ENCODE measurements around the gene ORC6. TPM values are rescaled to one million over a fixed set of nuclear protein-coding genes. Genes with fewer than 3 reads are reported as not detected.
A peak's percentile ranks its signal among the peaks of the same experiment; 100 is the strongest.

The ORC6 gene
- total and polyA plus RNA-seq, 3 experiments from 2014 or later = 1.3 to 56.9 (median 56.6) TPM

- H3K4me1 ChIP-seq (ENCODE audit: insufficient read depth, low read length) = no peaks in the 10 kb centered on the region
- Mint-ChIP-seq H3K36me3 (peaks cover 0 to 5% (median 0%) of the 10 kb centered on the region in 3 donors), H3K27ac (no peak overlapping the region), H3K27me3 (peaks cover 0 to 8% of the 10 kb centered on the region in 2 donors), H3K4me3 (no peak overlapping the region), H3K9me3 (peaks cover 0 to 6% (median 5%) of the 10 kb centered on the region in 5 donors), H3K4me1 (no peaks in the 10 kb centered on the region)
- no peaks in the 10 kb centered on the region for H3K36me3 ChIP-seq (ENCODE audit: insufficient read depth, low read length)
- no peak overlapping the region for H3K4me3 ChIP-seq (ENCODE audit: low read length)
- H3K9me3 ChIP-seq (ENCODE audit: low read length) = no peaks in the 10 kb centered on the region
- POLR2A ChIA-PET = no interaction called here
- no peak overlapping the region for H3K27ac ChIP-seq (ENCODE audit: low read depth, low read length)
- no peak for DNase-seq
- no peaks in the 10 kb centered on the region for H3K27me3 ChIP-seq (ENCODE audit: insufficient read depth, low read length, poor library complexity, severe bottlenecking)
- CTCF ChIA-PET = no interaction called here
Observed at GRCh38 chr16:46730126-46730525, 40.7 kb downstream of the ORC6 start.

- ChIA-PET POLR2A (no interaction called here), CTCF (no interaction called here)
- no peaks in the 10 kb centered on the region for H3K4me1 Mint-ChIP-seq
- Histone ChIP-seq H3K27ac (ENCODE audit: low read depth, low read length) (no peak overlapping the region), H3K9me3 (ENCODE audit: low read length) (no peaks in the 10 kb centered on the region), H3K27me3 (ENCODE audit: insufficient read depth, low read length, poor library complexity, severe bottlenecking) (no peaks in the 10 kb centered on the region), H3K36me3 (ENCODE audit: insufficient read depth, low read length) (no peaks in the 10 kb centered on the region), H3K4me1 (ENCODE audit: insufficient read depth, low read length) (no peaks in the 10 kb centered on the region), H3K4me3 (ENCODE audit: low read length) (no peak overlapping the region)
- H3K4me3 Mint-ChIP-seq = no peak overlapping the region
- H3K36me3 Mint-ChIP-seq = peaks cover 0 to under 1% (median 0%) of the 10 kb centered on the region in 3 donors
- peaks cover 0 to 8% of the 10 kb centered on the region in 2 donors for H3K27me3 Mint-ChIP-seq
- H3K27ac Mint-ChIP-seq = peak overlapping the region in 1 of 8 donors; percentile 8
- no peak for DNase-seq
- peaks cover 0 to 2% (median under 1%) of the 10 kb centered on the region in 5 donors for H3K9me3 Mint-ChIP-seq
Observed at GRCh38 chr16:46730801-46731690, 41.6 kb downstream of the ORC6 start.

GRCh38 chr16:46731691-46732555 is 42.5 kb downstream of the ORC6 start:
- Histone ChIP-seq H3K36me3 (ENCODE audit: insufficient read depth, low read length) (no peaks in the 10 kb centered on the region), H3K9me3 (ENCODE audit: low read length) (no peaks in the 10 kb centered on the region), H3K4me3 (ENCODE audit: low read length) (no peak overlapping the region), H3K4me1 (ENCODE audit: insufficient read depth, low read length) (no peaks in the 10 kb centered on the region), H3K27me3 (ENCODE audit: insufficient read depth, low read length, poor library complexity, severe bottlenecking) (no peaks in the 10 kb centered on the region), H3K27ac (ENCODE audit: low read depth, low read length) (no peak overlapping the region)
- ChIA-PET POLR2A (no interaction called here), CTCF (no interaction called here)
- H3K4me3 Mint-ChIP-seq = no peak overlapping the region
- no peaks in the 10 kb centered on the region for H3K9me3 Mint-ChIP-seq
- H3K27me3 Mint-ChIP-seq = peaks cover 0 to 8% of the 10 kb centered on the region in 2 donors
- H3K36me3 Mint-ChIP-seq = no peaks in the 10 kb centered on the region
- H3K27ac Mint-ChIP-seq = no peak overlapping the region
- DNase-seq = no peak
- H3K4me1 Mint-ChIP-seq = no peaks in the 10 kb centered on the region

GRCh38 chr16:46732561-46732960 is 43.1 kb downstream of the ORC6 start:
- H3K4me3 Mint-ChIP-seq = no peak overlapping the region
- no peak overlapping the region for H3K27ac Mint-ChIP-seq
- no peak overlapping the region for H3K4me3 ChIP-seq (ENCODE audit: low read length)
- POLR2A ChIA-PET = no interaction called here
- H3K36me3 Mint-ChIP-seq = no peaks in the 10 kb centered on the region
- H3K27me3 ChIP-seq (ENCODE audit: insufficient read depth, low read length, poor library complexity, severe bottlenecking) = no peaks in the 10 kb centered on the region
- CTCF ChIA-PET = interaction anchor here (1.2 kb wide), 1 partner anchor 9 kb away, joined by 6 read pairs; no protein-coding TSS in a partner anchor
- H3K4me1 Mint-ChIP-seq = no peaks in the 10 kb centered on the region
- peaks cover 0 to 8% of the 10 kb centered on the region in 2 donors for H3K27me3 Mint-ChIP-seq
- no peak overlapping the region for H3K27ac ChIP-seq (ENCODE audit: low read depth, low read length)
- no peak for DNase-seq
- H3K36me3 ChIP-seq (ENCODE audit: insufficient read depth, low read length) = no peaks in the 10 kb centered on the region
- H3K9me3 Mint-ChIP-seq = no peaks in the 10 kb centered on the region
- H3K9me3 ChIP-seq (ENCODE audit: low read length) = no peaks in the 10 kb centered on the region
- no peaks in the 10 kb centered on the region for H3K4me1 ChIP-seq (ENCODE audit: insufficient read depth, low read length)

GRCh38 chr16:46733319-46733830 is 43.9 kb downstream of the ORC6 start:
- H3K9me3 Mint-ChIP-seq = no peaks in the 10 kb centered on the region
- H3K27ac Mint-ChIP-seq = no peak overlapping the region
- Histone ChIP-seq H3K4me3 (ENCODE audit: low read length) (no peak overlapping the region), H3K9me3 (ENCODE audit: low read length) (no peaks in the 10 kb centered on the region), H3K36me3 (ENCODE audit: insufficient read depth, low read length) (no peaks in the 10 kb centered on the region), H3K4me1 (ENCODE audit: insufficient read depth, low read length) (no peaks in the 10 kb centered on the region), H3K27me3 (ENCODE audit: insufficient read depth, low read length, poor library complexity, severe bottlenecking) (no peaks in the 10 kb centered on the region), H3K27ac (ENCODE audit: low read depth, low read length) (no peak overlapping the region)
- POLR2A ChIA-PET = no interaction called here
- no peak for DNase-seq
- no peaks in the 10 kb centered on the region for H3K36me3 Mint-ChIP-seq
- CTCF ChIA-PET = interaction anchor here (1.2 kb wide), 1 partner anchor 8 kb away, joined by 6 read pairs; no protein-coding TSS in a partner anchor
- H3K4me3 Mint-ChIP-seq = no peak overlapping the region
- peaks cover 0 to 8% of the 10 kb centered on the region in 2 donors for H3K27me3 Mint-ChIP-seq
- no peaks in the 10 kb centered on the region for H3K4me1 Mint-ChIP-seq

GRCh38 chr16:46736695-46737094 is 47.2 kb downstream of the ORC6 start:
- Mint-ChIP-seq H3K27me3 (no peaks in the 10 kb centered on the region), H3K27ac (no peak overlapping the region), H3K36me3 (no peaks in the 10 kb centered on the region), H3K9me3 (no peaks in the 10 kb centered on the region), H3K4me3 (no peak overlapping the region), H3K4me1 (no peaks in the 10 kb centered on the region)
- Histone ChIP-seq H3K27ac (ENCODE audit: low read depth, low read length) (no peak overlapping the region), H3K27me3 (ENCODE audit: insufficient read depth, low read length, poor library complexity, severe bottlenecking) (no peaks in the 10 kb centered on the region), H3K4me1 (ENCODE audit: insufficient read depth, low read length) (no peaks in the 10 kb centered on the region), H3K36me3 (ENCODE audit: insufficient read depth, low read length) (no peaks in the 10 kb centered on the region), H3K9me3 (ENCODE audit: low read length) (no peaks in the 10 kb centered on the region), H3K4me3 (ENCODE audit: low read length) (no peak overlapping the region)
- DNase-seq = no peak
- ChIA-PET CTCF (no interaction called here), POLR2A (no interaction called here)

- ChIA-PET POLR2A (no interaction called here), CTCF (no interaction called here)
- no peak overlapping the region for H3K4me3 ChIP-seq (ENCODE audit: low read length)
Observed at GRCh38 chr16:46737621-46738214, 48.3 kb downstream of the ORC6 start.

More at GRCh38 chr16:46737621-46738214, 48.3 kb downstream of the ORC6 start:
- no peaks in the 10 kb centered on the region for H3K27me3 ChIP-seq (ENCODE audit: insufficient read depth, low read length, poor library complexity, severe bottlenecking)
- no peaks in the 10 kb centered on the region for H3K9me3 ChIP-seq (ENCODE audit: low read length)
- Mint-ChIP-seq H3K9me3 (no peaks in the 10 kb centered on the region), H3K27me3 (no peaks in the 10 kb centered on the region), H3K36me3 (no peaks in the 10 kb centered on the region), H3K27ac (no peak overlapping the region), H3K4me3 (no peak overlapping the region), H3K4me1 (no peaks in the 10 kb centered on the region)
- no peak for DNase-seq
- H3K36me3 ChIP-seq (ENCODE audit: insufficient read depth, low read length) = no peaks in the 10 kb centered on the region
- H3K27ac ChIP-seq (ENCODE audit: low read depth, low read length) = no peak overlapping the region
- H3K4me1 ChIP-seq (ENCODE audit: insufficient read depth, low read length) = no peaks in the 10 kb centered on the region

Measured in CD8-positive, alpha-beta memory T cell (primary cell).